Measurements from ENCODE around the gene TSSC4. TPM values are rescaled to one million over a fixed set of nuclear protein-coding genes. Genes with fewer than 3 reads are reported as not detected.

Gene TSSC4
- total and polyA plus RNA-seq, 2 of the 13 experiments (the other 11 are each of a cell fraction or from before 2014, with no cell fraction given) = 16.2 to 58.6 TPM

DNA sequence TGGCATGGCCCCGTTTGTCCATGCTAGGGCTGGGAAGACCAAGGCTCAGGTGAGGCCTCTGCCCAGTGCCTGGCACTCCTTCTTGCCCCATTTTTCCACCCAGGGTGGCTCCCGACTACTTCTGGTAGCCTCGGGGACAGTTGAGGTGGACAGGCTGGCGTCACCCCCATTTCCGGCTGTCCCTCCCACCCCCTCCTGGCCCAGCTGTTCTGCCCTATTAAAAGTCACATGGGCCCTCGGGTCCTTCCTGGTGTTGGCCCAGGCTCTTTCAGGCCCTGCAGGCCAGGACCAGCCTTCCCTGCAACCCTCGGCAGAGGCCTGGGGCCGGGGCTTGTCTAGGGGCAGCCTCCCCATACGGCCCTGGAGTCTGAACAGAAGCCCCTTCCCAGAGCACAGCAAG lies 14.0 kb upstream of the TSSC4 start:
- Histone ChIP-seq H3K36me3 (replicated peaks in 1 of 2; ENCODE audit: control insufficient read depth in 1 of 2, insufficient read depth in 2 of 2, low read length in 2 of 2) (no peaks in the 10 kb centered on the region), H3K4me3 (replicated peaks in 1 of 3; ENCODE audit: insufficient read depth in 1 of 3, low read depth in 2 of 3, low read length in 3 of 3) (no peak overlapping the region), H3K4me2 (ENCODE audit: low read depth, low read length) (no peak overlapping the region), H3K79me2 (ENCODE audit: insufficient read depth, low read length) (no peaks in the 10 kb centered on the region), H4K20me1 (ENCODE audit: insufficient read depth, low read length) (no peaks in the 10 kb centered on the region), H3K27ac (ENCODE audit: extremely low read length, insufficient read depth, low read length) (no peak overlapping the region), H3K9ac (ENCODE audit: insufficient read depth, low read depth, low read length) (no peak overlapping the region), H3K9me3 (ENCODE audit: low read length) (no peaks in the 10 kb centered on the region), H3K4me1 (ENCODE audit: insufficient read depth, low read length) (no peaks in the 10 kb centered on the region), H3K27me3 (ENCODE audit: control insufficient read depth in 1 of 2, insufficient read depth in 2 of 2, low read length in 2 of 2) (peaks cover 9 to 71% of the 10 kb centered on the region in 2 experiments; a peak in 4 of 5 replicates), H2AFZ (ENCODE audit: low read length) (no peak overlapping the region)
- intact Hi-C loops (cut with micrococcal nuclease; ENCODE audit: unreplicated experiment) (no loop called here), in situ Hi-C loops (cut with HindIII; ENCODE audit: extremely low pct_ligation_motif_present, low pct_unique_long_range_greater_than_20kb) (no loop called here)
- WGBS (ENCODE audit: low lambda C conversion rate) = 13% methylated on average over 4 of the region's 9 CpGs
- TF ChIP-seq MAFF (IDR thresholded peaks at IDR 0.05; ENCODE audit: low read depth, low read length) = no peak
- no peak for TF ChIP-seq TBX3 (IDR thresholded peaks at IDR 0.05; ENCODE audit: borderline replicate concordance)
- no peak for TF ChIP-seq ZNF83 (CRISPR knock-in tag; IDR thresholded peaks at IDR 0.05; ENCODE audit: borderline replicate concordance)
- TF ChIP-seq ATF1 (CRISPR knock-in tag; IDR thresholded peaks at IDR 0.05) = no peak
- TF ChIP-seq ZNF335 (CRISPR knock-in tag; IDR thresholded peaks at IDR 0.05) = no peak
- TF ChIP-seq, protein P1, sequence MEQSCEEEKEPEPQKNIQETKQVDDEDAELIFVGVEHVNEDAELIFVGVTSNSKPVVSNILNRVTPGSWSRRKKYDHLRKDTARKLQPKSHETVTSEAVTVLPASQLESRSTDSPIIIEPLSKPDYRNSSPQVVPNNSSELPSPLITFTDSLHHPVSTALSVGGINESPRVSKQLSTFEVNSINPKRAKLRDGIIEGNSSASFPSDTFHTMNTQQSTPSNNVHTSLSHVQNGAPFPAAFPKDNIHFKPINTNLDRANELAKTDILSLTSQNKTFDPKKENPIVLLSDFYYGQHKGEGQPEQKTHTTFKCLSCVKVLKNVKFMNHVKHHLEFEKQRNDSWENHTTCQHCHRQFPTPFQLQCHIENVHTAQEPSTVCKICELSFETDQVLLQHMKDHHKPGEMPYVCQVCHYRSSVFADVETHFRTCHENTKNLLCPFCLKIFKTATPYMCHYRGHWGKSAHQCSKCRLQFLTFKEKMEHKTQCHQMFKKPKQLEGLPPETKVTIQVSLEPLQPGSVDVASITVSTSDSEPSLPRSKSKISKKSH (CRISPR knock-in tag; IDR thresholded peaks at IDR 0.05; ENCODE audit: borderline replicate concordance) = no peak
- TF ChIP-seq, protein P2, sequence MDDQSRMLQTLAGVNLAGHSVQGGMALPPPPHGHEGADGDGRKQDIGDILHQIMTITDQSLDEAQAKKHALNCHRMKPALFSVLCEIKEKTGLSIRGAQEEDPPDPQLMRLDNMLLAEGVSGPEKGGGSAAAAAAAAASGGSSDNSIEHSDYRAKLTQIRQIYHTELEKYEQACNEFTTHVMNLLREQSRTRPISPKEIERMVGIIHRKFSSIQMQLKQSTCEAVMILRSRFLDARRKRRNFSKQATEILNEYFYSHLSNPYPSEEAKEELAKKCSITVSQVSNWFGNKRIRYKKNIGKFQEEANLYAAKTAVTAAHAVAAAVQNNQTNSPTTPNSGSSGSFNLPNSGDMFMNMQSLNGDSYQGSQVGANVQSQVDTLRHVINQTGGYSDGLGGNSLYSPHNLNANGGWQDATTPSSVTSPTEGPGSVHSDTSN (CRISPR knock-in tag; IDR thresholded peaks at IDR 0.05; ENCODE audit: borderline replicate concordance) = no peak
- DNase-seq (ENCODE audit: low spot score) = no peak
- ATAC-seq = no peak
- POLR2A ChIA-PET = interaction anchor here (1.1 kb wide), 1 partner anchor 13 kb away, joined by 3 read pairs; no protein-coding TSS in a partner anchor
- no TSS peak for BruUV-seq (replicated peaks)
- CTCF ChIA-PET (ENCODE audit: low intra/inter-chr PET ratio, low total read pairs) = no interaction called here
- FAIRE-seq = no peak

All from HepG2 (cell line).